Measurements from ENCODE around the gene DDX39B. TPM values are rescaled to one million over a fixed set of nuclear protein-coding genes. Genes with fewer than 3 reads are reported as not detected.

DDX39B gene
- total RNA-seq, 2 experiments from 2014 or later: 611 to 614 TPM

DNA sequence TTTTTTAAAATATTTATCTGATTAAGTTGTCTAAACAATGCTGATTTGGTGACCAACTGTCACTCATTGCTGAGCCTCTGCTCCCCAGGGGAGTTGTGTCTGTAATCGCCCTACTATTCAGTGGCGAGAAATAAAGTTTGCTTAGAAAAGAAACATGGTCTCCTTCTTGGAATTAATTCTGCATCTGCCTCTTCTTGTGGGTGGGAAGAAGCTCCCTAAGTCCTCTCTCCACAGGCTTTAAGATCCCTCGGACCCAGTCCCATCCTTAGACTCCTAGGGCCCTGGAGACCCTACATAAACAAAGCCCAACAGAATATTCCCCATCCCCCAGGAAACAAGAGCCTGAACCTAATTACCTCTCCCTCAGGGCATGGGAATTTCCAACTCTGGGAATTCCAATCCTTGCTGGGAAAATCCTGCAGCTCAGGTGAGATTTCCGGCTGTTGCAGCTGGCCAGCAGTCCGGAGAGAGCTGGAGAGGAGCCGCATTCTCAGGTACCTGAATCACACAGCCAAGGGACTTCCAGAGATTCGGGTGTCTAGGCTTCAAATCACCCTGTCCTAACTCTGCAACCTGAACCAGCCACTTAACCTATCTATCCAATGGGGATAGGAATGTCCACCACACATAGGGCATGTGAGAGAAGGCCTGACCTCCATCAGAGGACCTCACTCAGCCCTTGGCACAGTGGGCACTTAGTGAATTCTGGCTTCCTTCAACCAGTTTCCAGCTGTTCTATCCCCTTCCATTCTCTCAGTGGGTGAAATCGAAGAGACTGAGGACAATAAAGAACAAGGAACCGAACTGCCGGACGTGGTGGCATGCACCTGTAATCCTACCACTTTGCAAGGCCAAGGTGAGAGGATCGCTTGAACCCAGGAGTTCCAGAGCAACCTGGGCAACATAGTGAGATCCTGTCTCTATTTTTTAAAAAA is 36.6 kb upstream of the DDX39B start:
- ChIA-PET CTCF (interaction anchor here (0.6 to 12.2 kb wide), 10 partner anchors 8 to 253 kb away, joined by 3 to 300 read pairs (median 18); partner anchors contain the start of genes ATP6V1G2, LST1, LTA and NCR3), POLR2A (interaction anchor here (0.6 to 4.9 kb wide), 6 partner anchors 15 to 260 kb away, joined by 3 to 66 read pairs (median 4); partner anchors contain the start of gene NCR3)

GRCh38 chr6:31577579-31577966 is 35.8 kb upstream of the DDX39B start:
- POLR2A ChIA-PET: interaction anchor here (0.6 to 4.9 kb wide), 7 partner anchors 10 to 261 kb away, joined by 3 to 66 read pairs (median 7); partner anchors contain the start of genes NCR3 and NFKBIL1
- CTCF ChIA-PET: interaction anchor here (0.6 to 12.2 kb wide), 6 partner anchors 9 to 254 kb away, joined by 3 to 300 read pairs (median 11); partner anchors contain the start of genes ATP6V1G2, LST1, NCR3 and NFKBIL1

DNA sequence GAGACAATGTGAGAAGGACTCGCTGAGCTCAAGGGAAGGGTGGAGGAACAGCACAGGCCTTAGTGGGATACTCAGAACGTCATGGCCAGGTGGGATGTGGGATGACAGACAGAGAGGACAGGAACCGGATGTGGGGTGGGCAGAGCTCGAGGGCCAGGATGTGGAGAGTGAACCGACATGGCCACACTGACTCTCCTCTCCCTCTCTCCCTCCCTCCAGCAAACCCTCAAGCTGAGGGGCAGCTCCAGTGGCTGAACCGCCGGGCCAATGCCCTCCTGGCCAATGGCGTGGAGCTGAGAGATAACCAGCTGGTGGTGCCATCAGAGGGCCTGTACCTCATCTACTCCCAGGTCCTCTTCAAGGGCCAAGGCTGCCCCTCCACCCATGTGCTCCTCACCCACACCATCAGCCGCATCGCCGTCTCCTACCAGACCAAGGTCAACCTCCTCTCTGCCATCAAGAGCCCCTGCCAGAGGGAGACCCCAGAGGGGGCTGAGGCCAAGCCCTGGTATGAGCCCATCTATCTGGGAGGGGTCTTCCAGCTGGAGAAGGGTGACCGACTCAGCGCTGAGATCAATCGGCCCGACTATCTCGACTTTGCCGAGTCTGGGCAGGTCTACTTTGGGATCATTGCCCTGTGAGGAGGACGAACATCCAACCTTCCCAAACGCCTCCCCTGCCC is 35.2 kb upstream of the DDX39B start:
- POLR2A ChIA-PET: interaction anchor here (0.6 to 4.9 kb wide), 9 partner anchors 8 to 45 kb away, joined by 3 to 66 read pairs (median 5); partner anchors contain the start of genes NCR3 and NFKBIL1
- CTCF ChIA-PET: interaction anchor here (0.7 to 12.2 kb wide), 7 partner anchors 9 to 28 kb away, joined by 3 to 300 read pairs (median 9); partner anchors contain the start of genes ATP6V1G2, LST1, NCR3 and NFKBIL1

- ChIA-PET POLR2A (interaction anchor here (0.5 to 4.9 kb wide), 15 partner anchors 7 to 365 kb away, joined by 3 to 66 read pairs (median 5); partner anchors contain the start of genes DDX39B, LST1, NCR3 and NFKBIL1), CTCF (interaction anchor here (0.7 to 12.2 kb wide), 10 partner anchors 8 to 35 kb away, joined by 3 to 300 read pairs (median 14); partner anchors contain the start of genes ATP6V1G2, DDX39B, LST1 and NCR3)
These were observed 34.3 kb upstream of the DDX39B start for GRCh38 chr6:31575952-31576685.

GRCh38 chr6:31575335-31575901 is 33.6 kb upstream of the DDX39B start, which contains the start of gene TNF:
Gene TNF, plus strand, starts transcription at chr6:31575565. Its CDS starts 177 bp downstream, at chr6:31575742.
- POLR2A ChIA-PET: interaction anchor here (0.5 to 4.9 kb wide), 16 partner anchors 8 to 961 kb away, joined by 3 to 66 read pairs (median 5); partner anchors contain the start of genes DDX39B, LST1, NCR3 and NFKBIL1

GRCh38 chr6:31574106-31575061 is 32.6 kb upstream of the DDX39B start:
- POLR2A ChIA-PET: interaction anchor here (0.5 to 4.9 kb wide), 14 partner anchors 9 to 219 kb away, joined by 3 to 66 read pairs (median 5); partner anchors contain the start of genes BAG6, DDX39B, LST1 and NCR3
- CTCF ChIA-PET: interaction anchor here (0.5 to 9.0 kb wide), 10 partner anchors 9 to 133 kb away, joined by 3 to 80 read pairs (median 6); partner anchors contain the start of genes ATP6V1G2, DDX39B, LST1 and NCR3

More at GRCh38 chr6:31575335-31575901, 33.6 kb upstream of the DDX39B start, which contains the start of gene TNF:
- CTCF ChIA-PET: interaction anchor here (0.8 to 9.0 kb wide), 6 partner anchors 11 to 34 kb away, joined by 3 to 80 read pairs (median 18); partner anchors contain the start of genes ATP6V1G2, DDX39B, LST1 and NCR3

DNA sequence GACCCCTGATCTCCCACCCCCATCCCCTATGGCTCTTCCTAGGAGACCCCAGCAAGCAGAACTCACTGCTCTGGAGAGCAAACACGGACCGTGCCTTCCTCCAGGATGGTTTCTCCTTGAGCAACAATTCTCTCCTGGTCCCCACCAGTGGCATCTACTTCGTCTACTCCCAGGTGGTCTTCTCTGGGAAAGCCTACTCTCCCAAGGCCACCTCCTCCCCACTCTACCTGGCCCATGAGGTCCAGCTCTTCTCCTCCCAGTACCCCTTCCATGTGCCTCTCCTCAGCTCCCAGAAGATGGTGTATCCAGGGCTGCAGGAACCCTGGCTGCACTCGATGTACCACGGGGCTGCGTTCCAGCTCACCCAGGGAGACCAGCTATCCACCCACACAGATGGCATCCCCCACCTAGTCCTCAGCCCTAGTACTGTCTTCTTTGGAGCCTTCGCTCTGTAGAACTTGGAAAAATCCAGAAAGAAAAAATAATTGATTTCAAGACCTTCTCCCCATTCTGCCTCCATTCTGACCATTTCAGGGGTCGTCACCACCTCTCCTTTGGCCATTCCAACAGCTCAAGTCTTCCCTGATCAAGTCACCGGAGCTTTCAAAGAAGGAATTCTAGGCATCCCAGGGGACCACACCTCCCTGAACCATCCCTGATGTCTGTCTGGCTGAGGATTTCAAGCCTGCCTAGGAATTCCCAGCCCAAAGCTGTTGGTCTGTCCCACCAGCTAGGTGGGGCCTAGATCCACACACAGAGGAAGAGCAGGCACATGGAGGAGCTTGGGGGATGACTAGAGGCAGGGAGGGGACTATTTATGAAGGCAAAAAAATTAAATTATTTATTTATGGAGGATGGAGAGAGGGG is 31.7 kb upstream of the DDX39B start:
- CTCF ChIA-PET: interaction anchor here (0.5 to 9.0 kb wide), 11 partner anchors 10 to 132 kb away, joined by 3 to 80 read pairs (median 5); partner anchors contain the start of genes ATP6V1G2, DDX39B, LST1 and NCR3
- POLR2A ChIA-PET: interaction anchor here (1.1 to 4.9 kb wide), 6 partner anchors 14 to 79 kb away, joined by 3 to 66 read pairs (median 10); partner anchors contain the start of genes BAG6, DDX39B and LST1

DNA sequence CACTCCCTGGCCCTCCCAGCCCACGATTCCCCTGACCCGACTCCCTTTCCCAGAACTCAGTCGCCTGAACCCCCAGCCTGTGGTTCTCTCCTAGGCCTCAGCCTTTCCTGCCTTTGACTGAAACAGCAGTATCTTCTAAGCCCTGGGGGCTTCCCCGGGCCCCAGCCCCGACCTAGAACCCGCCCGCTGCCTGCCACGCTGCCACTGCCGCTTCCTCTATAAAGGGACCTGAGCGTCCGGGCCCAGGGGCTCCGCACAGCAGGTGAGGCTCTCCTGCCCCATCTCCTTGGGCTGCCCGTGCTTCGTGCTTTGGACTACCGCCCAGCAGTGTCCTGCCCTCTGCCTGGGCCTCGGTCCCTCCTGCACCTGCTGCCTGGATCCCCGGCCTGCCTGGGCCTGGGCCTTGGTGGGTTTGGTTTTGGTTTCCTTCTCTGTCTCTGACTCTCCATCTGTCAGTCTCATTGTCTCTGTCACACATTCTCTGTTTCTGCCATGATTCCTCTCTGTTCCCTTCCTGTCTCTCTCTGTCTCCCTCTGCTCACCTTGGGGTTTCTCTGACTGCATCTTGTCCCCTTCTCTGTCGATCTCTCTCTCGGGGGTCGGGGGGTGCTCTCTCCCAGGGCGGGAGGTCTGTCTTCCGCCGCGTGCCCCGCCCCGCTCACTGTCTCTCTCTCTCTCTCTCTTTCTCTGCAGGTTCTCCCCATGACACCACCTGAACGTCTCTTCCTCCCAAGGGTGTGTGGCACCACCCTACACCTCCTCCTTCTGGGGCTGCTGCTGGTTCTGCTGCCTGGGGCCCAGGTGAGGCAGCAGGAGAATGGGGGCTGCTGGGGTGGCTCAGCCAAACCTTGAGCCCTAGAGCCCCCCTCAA is 30.5 kb upstream of the DDX39B start, which contains the start of gene LTA:
Gene LTA, plus strand, starts transcription at position 249 of the 871 bp plus-strand sequence. Its CDS starts 454 bp downstream, at position 703.
- CTCF ChIA-PET: interaction anchor here (1.0 to 9.0 kb wide), 8 partner anchors 8 to 26 kb away, joined by 4 to 80 read pairs (median 22); partner anchors contain the start of genes ATP6V1G2, LST1 and NFKBIL1
- POLR2A ChIA-PET: interaction anchor here (0.7 to 4.8 kb wide), 2 partner anchors 13 to 77 kb away, joined by 4 to 41 read pairs; no protein-coding TSS in a partner anchor

DNA sequence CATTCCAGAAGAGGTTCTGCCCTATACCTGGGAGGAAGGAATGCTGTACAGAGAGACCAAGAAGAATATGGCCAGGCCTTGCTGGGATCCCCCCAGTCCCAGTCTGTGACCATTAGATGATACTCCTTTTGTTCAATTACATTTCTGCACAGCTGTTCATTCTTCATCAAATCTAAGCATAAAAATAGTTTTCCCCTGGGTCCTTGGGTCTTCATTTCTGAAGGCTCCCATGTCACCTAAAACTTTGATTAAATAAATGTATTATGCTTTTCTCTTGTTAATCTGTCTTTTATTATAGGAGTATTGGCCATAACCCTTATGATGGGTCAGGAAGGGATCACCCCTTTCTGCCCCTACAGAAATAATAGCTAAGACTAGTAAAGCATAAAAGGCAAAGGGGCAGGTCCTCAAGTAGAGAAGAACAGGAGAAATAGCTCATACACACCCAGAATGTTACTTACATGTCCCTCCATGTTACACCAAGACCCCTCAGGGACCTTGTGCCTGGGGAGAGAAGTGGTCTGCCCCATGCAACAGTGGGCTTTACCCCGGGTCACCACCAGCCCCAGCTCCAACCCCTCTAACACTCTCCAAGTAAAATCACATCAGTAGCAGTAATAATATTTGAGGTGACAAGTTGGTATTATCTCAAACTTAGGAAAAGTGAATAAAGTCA is 28.2 kb upstream of the DDX39B start:
- ChIA-PET CTCF (interaction anchor here (1.1 to 9.0 kb wide), 8 partner anchors 10 to 226 kb away, joined by 3 to 80 read pairs (median 12); partner anchors contain the start of genes LST1, NCR3 and VARS1), POLR2A (interaction anchor here (1.3 to 4.8 kb wide), 2 partner anchors 10 kb away, joined by 6 to 41 read pairs; no protein-coding TSS in a partner anchor)

DNA sequence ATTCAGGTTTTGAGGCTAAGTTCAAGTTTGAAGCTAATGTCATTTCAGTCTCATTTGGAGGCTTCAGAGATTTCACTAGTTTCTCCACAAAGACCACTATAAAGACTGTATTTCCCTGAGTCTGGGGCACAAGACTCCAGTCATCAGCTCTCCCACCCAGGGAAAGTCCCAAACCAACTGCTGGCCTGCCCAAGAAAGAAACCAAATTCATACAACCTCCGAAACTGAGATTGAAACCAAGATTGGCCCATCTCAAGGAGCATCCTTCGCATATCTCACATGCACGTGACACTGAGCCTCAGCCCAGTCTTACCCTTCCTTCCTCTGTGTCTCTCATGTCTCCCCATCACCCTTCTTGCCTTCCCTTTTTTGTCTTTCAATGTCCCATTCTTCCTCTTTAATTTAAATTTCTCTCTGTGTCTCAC is 26.7 kb upstream of the DDX39B start:
- ChIA-PET POLR2A (interaction anchor here (1.4 to 4.8 kb wide), 3 partner anchors 8 to 14 kb away, joined by 4 to 41 read pairs (median 11); partner anchors contain the start of gene LTB), CTCF (interaction anchor here (0.7 to 9.0 kb wide), 10 partner anchors 8 to 227 kb away, joined by 3 to 80 read pairs (median 4); partner anchors contain the start of genes NCR3 and VARS1)

GRCh38 chr6:31567531-31568370 is 25.9 kb upstream of the DDX39B start:
- CTCF ChIA-PET: interaction anchor here (0.7 to 9.0 kb wide), 8 partner anchors 8 to 30 kb away, joined by 3 to 80 read pairs (median 8); partner anchors contain the start of gene NCR3
- POLR2A ChIA-PET: interaction anchor here (0.6 to 4.8 kb wide), 4 partner anchors 8 to 229 kb away, joined by 3 to 41 read pairs (median 8); partner anchors contain the start of gene LTB

GRCh38 chr6:31560697-31561058 is 18.9 kb upstream of the DDX39B start:
- POLR2A ChIA-PET: interaction anchor here (3.2 to 5.7 kb wide), 2 partner anchors 9 to 15 kb away, joined by 41 to 66 read pairs; partner anchors contain the start of genes LTA and TNF
- CTCF ChIA-PET: interaction anchor here (0.9 to 24.4 kb wide), 6 partner anchors 11 to 36 kb away, joined by 3 to 348 read pairs (median 32); partner anchors contain the start of genes LTA, LTB, NCR3 and NFKBIL1
